H1 (cell line): ENCODE data around the gene CIT. TPM values are rescaled to one million over a fixed set of nuclear protein-coding genes. Genes with fewer than 3 reads are reported as not detected.

ENCODE experiments used
- CTBP2 ChIP-seq: IDR thresholded peaks from 2 replicates; pipeline ENCODE4 v1.7.0; 2011; ENCODE audit warnings: borderline replicate concordance, mild to moderate bottlenecking, moderate library complexity, mixed read lengths, low read length; ENCODE audit not compliant: insufficient read depth, insufficient read length
- EGR1 ChIP-seq: IDR thresholded peaks from 2 replicates; pipeline ENCODE4 v1.6.1; 2011; ENCODE audit warnings: low read depth, low read length, borderline replicate concordance
- JUN ChIP-seq: IDR thresholded peaks from 2 replicates; pipeline ENCODE4 v1.6.1; 2011; ENCODE audit warnings: low read depth, mild to moderate bottlenecking, improper control_type of control experiment, low read length
- RBBP5 ChIP-seq: IDR thresholded peaks from 2 replicates; pipeline ENCODE4 v1.7.1; 2012; ENCODE audit warnings: low read depth, mild to moderate bottlenecking, inconsistent platforms, low read length, moderate library complexity, borderline replicate concordance
- RFX5 ChIP-seq: IDR thresholded peaks from 2 replicates; pipeline ENCODE4 v1.6.1; 2011; ENCODE audit warnings: low read depth, low read length, improper control_type of control experiment, borderline replicate concordance
- SRF ChIP-seq: IDR thresholded peaks from 2 replicates; pipeline ENCODE4 v1.6.1; 2011; ENCODE audit warnings: mild to moderate bottlenecking, low read depth, low read length, moderate library complexity
- TAF1 ChIP-seq: IDR thresholded peaks from 2 replicates; pipeline ENCODE4 v1.6.1; 2011; ENCODE audit warnings: mild to moderate bottlenecking, low read depth, low read length
- polyA plus RNA-seq, 7 experiments: library from polyadenylated mRNA; depleted of rRNA in 3 of 7; stranded (reverse) in 5 of 7; unstranded in 2 of 7; fragments of >200 nt in 5 of 7; fragments of 200-250 nt in 2 of 7; gene quantifications; 1 replicate in 5 of 7; 2 replicates in 1 of 7; 4 replicates in 1 of 7; pipeline versions ENCODE4 v1.2.1 to v1.2.3, GENCODE V29; 2011 to 2013; ENCODE audit warnings: missing spikeins in 2 of 7, mixed read lengths in 2 of 7
- total RNA-seq: library from RNA; stranded (reverse); fragmentation: NEBNext Ultra II Directional; extraction: Animal tissue kit (Norgen Biotek cat#: 25700); gene quantifications from 2 replicates; pipeline ENCODE4 v1.2.1, GENCODE V29; 2021
- TF ChIP-seq, protein P1 (sequence below): fragments of 300-600 bp; sonication (generic); IDR thresholded peaks from 2 replicates; pipeline ENCODE4 v1.7.1; 2012; ENCODE audit warnings: low read length, moderate library complexity, mild to moderate bottlenecking, inconsistent platforms; ENCODE audit not compliant: insufficient replicate concordance

Gene CIT
- total and polyA plus RNA-seq, 2 of the 8 experiments (the other 6 are each of a cell fraction or from before 2014, with no cell fraction given) = 17.1 to 60.9 TPM

DNA sequence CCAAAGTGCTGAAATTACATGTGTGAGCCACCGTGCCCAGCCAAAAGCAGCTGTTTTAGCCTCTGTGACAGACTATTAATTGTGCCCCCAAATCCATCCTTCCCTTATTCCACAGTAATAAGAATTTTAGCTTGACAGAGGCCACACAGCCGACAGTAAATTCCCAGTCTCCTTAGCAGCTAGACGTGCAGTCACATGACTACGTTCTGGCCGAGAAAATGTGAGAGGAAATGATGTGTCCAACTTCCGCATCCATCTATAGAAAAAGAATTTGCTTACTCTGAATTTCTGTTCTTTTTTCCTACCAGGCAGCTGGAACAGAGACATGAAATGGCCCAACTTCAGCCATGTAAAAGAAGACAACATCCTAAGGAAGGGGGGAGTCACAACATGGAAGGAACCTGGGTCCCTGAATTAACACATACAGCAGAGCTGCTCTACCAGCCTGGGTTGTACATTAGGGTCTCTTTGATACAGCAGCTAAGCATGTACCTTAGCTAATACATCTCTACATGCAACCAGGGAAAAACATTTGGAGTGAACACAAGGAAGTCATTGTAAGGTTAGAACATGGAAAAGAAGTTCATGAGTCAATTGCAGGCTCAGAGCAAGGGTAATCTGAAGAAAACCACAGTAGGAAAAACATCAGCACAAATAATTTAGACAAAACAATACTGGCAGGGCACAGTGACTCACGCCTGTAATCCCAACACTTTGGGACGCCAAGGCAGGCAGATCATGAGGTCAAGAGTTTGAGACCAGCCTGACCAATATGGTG, 35.5 kb downstream of the CIT start (continued):
- TF ChIP-seq, protein P1, sequence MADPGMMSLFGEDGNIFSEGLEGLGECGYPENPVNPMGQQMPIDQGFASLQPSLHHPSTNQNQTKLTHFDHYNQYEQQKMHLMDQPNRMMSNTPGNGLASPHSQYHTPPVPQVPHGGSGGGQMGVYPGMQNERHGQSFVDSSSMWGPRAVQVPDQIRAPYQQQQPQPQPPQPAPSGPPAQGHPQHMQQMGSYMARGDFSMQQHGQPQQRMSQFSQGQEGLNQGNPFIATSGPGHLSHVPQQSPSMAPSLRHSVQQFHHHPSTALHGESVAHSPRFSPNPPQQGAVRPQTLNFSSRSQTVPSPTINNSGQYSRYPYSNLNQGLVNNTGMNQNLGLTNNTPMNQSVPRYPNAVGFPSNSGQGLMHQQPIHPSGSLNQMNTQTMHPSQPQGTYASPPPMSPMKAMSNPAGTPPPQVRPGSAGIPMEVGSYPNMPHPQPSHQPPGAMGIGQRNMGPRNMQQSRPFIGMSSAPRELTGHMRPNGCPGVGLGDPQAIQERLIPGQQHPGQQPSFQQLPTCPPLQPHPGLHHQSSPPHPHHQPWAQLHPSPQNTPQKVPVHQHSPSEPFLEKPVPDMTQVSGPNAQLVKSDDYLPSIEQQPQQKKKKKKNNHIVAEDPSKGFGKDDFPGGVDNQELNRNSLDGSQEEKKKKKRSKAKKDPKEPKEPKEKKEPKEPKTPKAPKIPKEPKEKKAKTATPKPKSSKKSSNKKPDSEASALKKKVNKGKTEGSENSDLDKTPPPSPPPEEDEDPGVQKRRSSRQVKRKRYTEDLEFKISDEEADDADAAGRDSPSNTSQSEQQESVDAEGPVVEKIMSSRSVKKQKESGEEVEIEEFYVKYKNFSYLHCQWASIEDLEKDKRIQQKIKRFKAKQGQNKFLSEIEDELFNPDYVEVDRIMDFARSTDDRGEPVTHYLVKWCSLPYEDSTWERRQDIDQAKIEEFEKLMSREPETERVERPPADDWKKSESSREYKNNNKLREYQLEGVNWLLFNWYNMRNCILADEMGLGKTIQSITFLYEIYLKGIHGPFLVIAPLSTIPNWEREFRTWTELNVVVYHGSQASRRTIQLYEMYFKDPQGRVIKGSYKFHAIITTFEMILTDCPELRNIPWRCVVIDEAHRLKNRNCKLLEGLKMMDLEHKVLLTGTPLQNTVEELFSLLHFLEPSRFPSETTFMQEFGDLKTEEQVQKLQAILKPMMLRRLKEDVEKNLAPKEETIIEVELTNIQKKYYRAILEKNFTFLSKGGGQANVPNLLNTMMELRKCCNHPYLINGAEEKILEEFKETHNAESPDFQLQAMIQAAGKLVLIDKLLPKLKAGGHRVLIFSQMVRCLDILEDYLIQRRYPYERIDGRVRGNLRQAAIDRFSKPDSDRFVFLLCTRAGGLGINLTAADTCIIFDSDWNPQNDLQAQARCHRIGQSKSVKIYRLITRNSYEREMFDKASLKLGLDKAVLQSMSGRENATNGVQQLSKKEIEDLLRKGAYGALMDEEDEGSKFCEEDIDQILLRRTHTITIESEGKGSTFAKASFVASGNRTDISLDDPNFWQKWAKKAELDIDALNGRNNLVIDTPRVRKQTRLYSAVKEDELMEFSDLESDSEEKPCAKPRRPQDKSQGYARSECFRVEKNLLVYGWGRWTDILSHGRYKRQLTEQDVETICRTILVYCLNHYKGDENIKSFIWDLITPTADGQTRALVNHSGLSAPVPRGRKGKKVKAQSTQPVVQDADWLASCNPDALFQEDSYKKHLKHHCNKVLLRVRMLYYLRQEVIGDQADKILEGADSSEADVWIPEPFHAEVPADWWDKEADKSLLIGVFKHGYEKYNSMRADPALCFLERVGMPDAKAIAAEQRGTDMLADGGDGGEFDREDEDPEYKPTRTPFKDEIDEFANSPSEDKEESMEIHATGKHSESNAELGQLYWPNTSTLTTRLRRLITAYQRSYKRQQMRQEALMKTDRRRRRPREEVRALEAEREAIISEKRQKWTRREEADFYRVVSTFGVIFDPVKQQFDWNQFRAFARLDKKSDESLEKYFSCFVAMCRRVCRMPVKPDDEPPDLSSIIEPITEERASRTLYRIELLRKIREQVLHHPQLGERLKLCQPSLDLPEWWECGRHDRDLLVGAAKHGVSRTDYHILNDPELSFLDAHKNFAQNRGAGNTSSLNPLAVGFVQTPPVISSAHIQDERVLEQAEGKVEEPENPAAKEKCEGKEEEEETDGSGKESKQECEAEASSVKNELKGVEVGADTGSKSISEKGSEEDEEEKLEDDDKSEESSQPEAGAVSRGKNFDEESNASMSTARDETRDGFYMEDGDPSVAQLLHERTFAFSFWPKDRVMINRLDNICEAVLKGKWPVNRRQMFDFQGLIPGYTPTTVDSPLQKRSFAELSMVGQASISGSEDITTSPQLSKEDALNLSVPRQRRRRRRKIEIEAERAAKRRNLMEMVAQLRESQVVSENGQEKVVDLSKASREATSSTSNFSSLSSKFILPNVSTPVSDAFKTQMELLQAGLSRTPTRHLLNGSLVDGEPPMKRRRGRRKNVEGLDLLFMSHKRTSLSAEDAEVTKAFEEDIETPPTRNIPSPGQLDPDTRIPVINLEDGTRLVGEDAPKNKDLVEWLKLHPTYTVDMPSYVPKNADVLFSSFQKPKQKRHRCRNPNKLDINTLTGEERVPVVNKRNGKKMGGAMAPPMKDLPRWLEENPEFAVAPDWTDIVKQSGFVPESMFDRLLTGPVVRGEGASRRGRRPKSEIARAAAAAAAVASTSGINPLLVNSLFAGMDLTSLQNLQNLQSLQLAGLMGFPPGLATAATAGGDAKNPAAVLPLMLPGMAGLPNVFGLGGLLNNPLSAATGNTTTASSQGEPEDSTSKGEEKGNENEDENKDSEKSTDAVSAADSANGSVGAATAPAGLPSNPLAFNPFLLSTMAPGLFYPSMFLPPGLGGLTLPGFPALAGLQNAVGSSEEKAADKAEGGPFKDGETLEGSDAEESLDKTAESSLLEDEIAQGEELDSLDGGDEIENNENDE = no peak
- TF ChIP-seq TAF1 (no peak), RFX5 (no peak), SRF (no peak), RBBP5 (no peak), EGR1 (no peak), JUN (no peak), CTBP2 (no peak)
